ENCODE data around the gene THSD8.
A peak's percentile ranks its signal among the peaks of the same experiment; 100 is the strongest.
"Not testable (repeated sequence)": the region's sequence is repeated elsewhere in the genome, so short reads cannot be mapped to it uniquely, and the experiment has no call there.

The THSD8 gene

GRCh38 chr19:12797141-12797587 lies 4.7 kb upstream of the THSD8 start:
- H3K9ac ChIP-seq (ENCODE audit: low read depth, low read length), result no peak overlapping the region
- peaks cover 15% of the 10 kb centered on the region for H3K4me1 ChIP-seq (ENCODE audit: control insufficient read depth, insufficient read depth, low read length)
- no peak overlapping the region for H3K4me3 ChIP-seq (ENCODE audit: low read depth, low read length)
- peaks cover under 1% of the 10 kb centered on the region for H3K27me3 ChIP-seq (ENCODE audit: control insufficient read depth, insufficient read depth, low read length)
- H3K9me3 ChIP-seq (ENCODE audit: control insufficient read depth, insufficient read depth, low read length), result no peaks in the 10 kb centered on the region
- H3K36me3 ChIP-seq (ENCODE audit: control insufficient read depth, insufficient read depth, low read length), result peaks cover 17% of the 10 kb centered on the region

- not testable (repeated sequence) for H3K9me3 ChIP-seq (ENCODE audit: control insufficient read depth, insufficient read depth, low read length); H3K9ac ChIP-seq (ENCODE audit: low read depth, low read length); H3K27me3 ChIP-seq (ENCODE audit: control insufficient read depth, insufficient read depth, low read length); H3K4me3 ChIP-seq (ENCODE audit: low read depth, low read length)
- Histone ChIP-seq H3K4me1 (ENCODE audit: control insufficient read depth, insufficient read depth, low read length) (peaks cover 18% of the 10 kb centered on the region), H3K36me3 (ENCODE audit: control insufficient read depth, insufficient read depth, low read length) (peaks cover 17% of the 10 kb centered on the region)
Measured at GRCh38 chr19:12797607-12798006, 4.3 kb upstream of the THSD8 start.

GRCh38 chr19:12799742-12800465 lies 2.0 kb upstream of the THSD8 start:
- H3K36me3 ChIP-seq (ENCODE audit: control insufficient read depth, insufficient read depth, low read length), result peaks cover 17% of the 10 kb centered on the region
- no peaks in the 10 kb centered on the region for H3K9me3 ChIP-seq (ENCODE audit: control insufficient read depth, insufficient read depth, low read length)
- no peak overlapping the region for H3K9ac ChIP-seq (ENCODE audit: low read depth, low read length)
- peaks cover 15% of the 10 kb centered on the region for H3K4me1 ChIP-seq (ENCODE audit: control insufficient read depth, insufficient read depth, low read length)
- H3K27me3 ChIP-seq (ENCODE audit: control insufficient read depth, insufficient read depth, low read length), result peaks cover 8% of the 10 kb centered on the region
- peak overlapping the region; percentile 96 for H3K4me3 ChIP-seq (ENCODE audit: low read depth, low read length)

- H3K4me3 ChIP-seq (ENCODE audit: low read depth, low read length), result peak overlapping the region; percentile 96
Measured at GRCh38 chr19:12800466-12800770, 1.5 kb upstream of the THSD8 start.

GRCh38 chr19:12800923-12801465 lies 875 bp upstream of the THSD8 start:
- H3K4me1 ChIP-seq (ENCODE audit: control insufficient read depth, insufficient read depth, low read length), result peaks cover 12% of the 10 kb centered on the region

More at GRCh38 chr19:12800466-12800770, 1.5 kb upstream of the THSD8 start:
- H3K9me3 ChIP-seq (ENCODE audit: control insufficient read depth, insufficient read depth, low read length), result no peaks in the 10 kb centered on the region
- H3K4me1 ChIP-seq (ENCODE audit: control insufficient read depth, insufficient read depth, low read length), result peaks cover 15% of the 10 kb centered on the region
- peaks cover 17% of the 10 kb centered on the region for H3K36me3 ChIP-seq (ENCODE audit: control insufficient read depth, insufficient read depth, low read length)
- no peak overlapping the region for H3K9ac ChIP-seq (ENCODE audit: low read depth, low read length)
- peaks cover 8% of the 10 kb centered on the region for H3K27me3 ChIP-seq (ENCODE audit: control insufficient read depth, insufficient read depth, low read length)

GRCh38 chr19:12802267-12803106 lies 618 bp downstream of the THSD8 start:
- Histone ChIP-seq H3K4me1 (ENCODE audit: control insufficient read depth, insufficient read depth, low read length) (peaks cover 8% of the 10 kb centered on the region), H3K36me3 (ENCODE audit: control insufficient read depth, insufficient read depth, low read length) (peaks cover 17% of the 10 kb centered on the region), H3K9ac (ENCODE audit: low read depth, low read length) (no peak overlapping the region), H3K9me3 (ENCODE audit: control insufficient read depth, insufficient read depth, low read length) (no peaks in the 10 kb centered on the region), H3K27me3 (ENCODE audit: control insufficient read depth, insufficient read depth, low read length) (peaks cover 8% of the 10 kb centered on the region), H3K4me3 (ENCODE audit: low read depth, low read length) (peak overlapping the region; percentile 96)

More at GRCh38 chr19:12800923-12801465, 875 bp upstream of the THSD8 start:
- peaks cover 8% of the 10 kb centered on the region for H3K27me3 ChIP-seq (ENCODE audit: control insufficient read depth, insufficient read depth, low read length)
- H3K9ac ChIP-seq (ENCODE audit: low read depth, low read length), result peak overlapping the region; percentile 87
- H3K9me3 ChIP-seq (ENCODE audit: control insufficient read depth, insufficient read depth, low read length), result no peaks in the 10 kb centered on the region
- H3K4me3 ChIP-seq (ENCODE audit: low read depth, low read length), result peak overlapping the region; percentile 96
- peaks cover 17% of the 10 kb centered on the region for H3K36me3 ChIP-seq (ENCODE audit: control insufficient read depth, insufficient read depth, low read length)

- Histone ChIP-seq H3K9me3 (ENCODE audit: control insufficient read depth, insufficient read depth, low read length) (no peaks in the 10 kb centered on the region), H3K4me3 (ENCODE audit: low read depth, low read length) (no peak overlapping the region), H3K36me3 (ENCODE audit: control insufficient read depth, insufficient read depth, low read length) (peaks cover 17% of the 10 kb centered on the region), H3K27me3 (ENCODE audit: control insufficient read depth, insufficient read depth, low read length) (peaks cover 8% of the 10 kb centered on the region), H3K4me1 (ENCODE audit: control insufficient read depth, insufficient read depth, low read length) (peaks cover 8% of the 10 kb centered on the region), H3K9ac (ENCODE audit: low read depth, low read length) (no peak overlapping the region)
Measured at GRCh38 chr19:12804051-12804450, 2.2 kb downstream of the THSD8 start.

GRCh38 chr19:12806242-12807081 lies 4.6 kb downstream of the THSD8 start, which contains the start of gene RNASEH2A:
RNASEH2A (plus strand) TSS chr19:12806584; CDS start chr19:12806674, 90 bp downstream.
- Histone ChIP-seq H3K9ac (ENCODE audit: low read depth, low read length) (peak within 1 kb of the TSS; percentile 88), H3K9me3 (ENCODE audit: control insufficient read depth, insufficient read depth, low read length) (no peaks in the 10 kb centered on the region), H3K4me3 (ENCODE audit: low read depth, low read length) (peak within 1 kb of the TSS; percentile 98), H3K27me3 (ENCODE audit: control insufficient read depth, insufficient read depth, low read length) (peaks cover 8% of the 10 kb centered on the region), H3K4me1 (ENCODE audit: control insufficient read depth, insufficient read depth, low read length) (peaks cover 3% of the 10 kb centered on the region), H3K36me3 (ENCODE audit: control insufficient read depth, insufficient read depth, low read length) (no peaks in the 10 kb centered on the region)

GRCh38 chr19:12815088-12815487 lies 13.2 kb downstream of the THSD8 start:
- no peaks in the 10 kb centered on the region for H3K4me1 ChIP-seq (ENCODE audit: control insufficient read depth, insufficient read depth, low read length)
- no peaks in the 10 kb centered on the region for H3K27me3 ChIP-seq (ENCODE audit: control insufficient read depth, insufficient read depth, low read length)
- no peak overlapping the region for H3K4me3 ChIP-seq (ENCODE audit: low read depth, low read length)
- peaks cover 7% of the 10 kb centered on the region for H3K36me3 ChIP-seq (ENCODE audit: control insufficient read depth, insufficient read depth, low read length)
- H3K9ac ChIP-seq (ENCODE audit: low read depth, low read length), result no peak overlapping the region
- H3K9me3 ChIP-seq (ENCODE audit: control insufficient read depth, insufficient read depth, low read length), result no peaks in the 10 kb centered on the region

- not testable (repeated sequence) for H3K36me3 ChIP-seq (ENCODE audit: control insufficient read depth, insufficient read depth, low read length); H3K9me3 ChIP-seq (ENCODE audit: control insufficient read depth, insufficient read depth, low read length); H3K27me3 ChIP-seq (ENCODE audit: control insufficient read depth, insufficient read depth, low read length); H3K4me3 ChIP-seq (ENCODE audit: low read depth, low read length); H3K4me1 ChIP-seq (ENCODE audit: control insufficient read depth, insufficient read depth, low read length); H3K9ac ChIP-seq (ENCODE audit: low read depth, low read length)
Measured at GRCh38 chr19:12817188-12817587, 15.3 kb downstream of the THSD8 start.

GRCh38 chr19:12817810-12818209 lies 15.9 kb downstream of the THSD8 start:
- H3K4me3 ChIP-seq (ENCODE audit: low read depth, low read length); H3K9ac ChIP-seq (ENCODE audit: low read depth, low read length); H3K27me3 ChIP-seq (ENCODE audit: control insufficient read depth, insufficient read depth, low read length); H3K4me1 ChIP-seq (ENCODE audit: control insufficient read depth, insufficient read depth, low read length); H3K36me3 ChIP-seq (ENCODE audit: control insufficient read depth, insufficient read depth, low read length); H3K9me3 ChIP-seq (ENCODE audit: control insufficient read depth, insufficient read depth, low read length): not testable (repeated sequence)
